ENCODE results near the gene C4A.

GRCh38 chr6:31946370-31946885, 35.4 kb upstream of the C4A start:
- TF ChIP-seq CTCF (IDR thresholded peaks at IDR 0.05; ENCODE audit: insufficient read depth, low read depth, low read length): no peak
- no peak for TF ChIP-seq EZH2 (IDR thresholded peaks at IDR 0.05; ENCODE audit: insufficient read depth, low read length)

Data from astrocyte (in vitro differentiated cells and primary cell).